Osteocyte (in vitro differentiated cells): Measurements from ENCODE around the gene TCERG1L. TPM values are rescaled to one million over a fixed set of nuclear protein-coding genes. Genes with fewer than 3 reads are reported as not detected.

Source experiments
- DNase-seq: peaks from one replicate; pipeline ENCODE4 v3.0.0; 2021; ENCODE audit warnings: mixed read lengths; ENCODE audit not compliant: unreplicated experiment; ENCODE audit errors: extremely low spot score
- H3K27ac Mint-ChIP-seq: one replicate; pipeline ENCODE4 v1.8.0; 2021; ENCODE audit warnings: mild to moderate bottlenecking, mixed read lengths; ENCODE audit not compliant: unreplicated experiment
- H3K27me3 Mint-ChIP-seq: one replicate; pipeline ENCODE4 v1.8.0; 2021; ENCODE audit warnings: mixed read lengths; ENCODE audit not compliant: unreplicated experiment
- H3K36me3 Mint-ChIP-seq: one replicate; pipeline ENCODE4 v1.8.0; 2021; ENCODE audit warnings: mixed read lengths; ENCODE audit not compliant: unreplicated experiment
- H3K4me1 Mint-ChIP-seq: one replicate; pipeline ENCODE4 v1.8.0; 2021; ENCODE audit warnings: mixed read lengths; ENCODE audit not compliant: unreplicated experiment
- H3K4me3 Mint-ChIP-seq: one replicate; pipeline ENCODE4 v1.8.0; 2021; ENCODE audit warnings: mild to moderate bottlenecking, moderate library complexity, mixed read lengths; ENCODE audit not compliant: unreplicated experiment
- H3K9me3 Mint-ChIP-seq: one replicate; pipeline ENCODE4 v1.8.0; 2021; ENCODE audit warnings: mixed read lengths; ENCODE audit not compliant: unreplicated experiment
- total RNA-seq: library from RNA; stranded (reverse); gene quantifications from 2 replicates; pipeline ENCODE4 v1.2.1, GENCODE V29; 2021
- TF ChIP-seq, protein P1 (sequence below): fragments of 200-600 bp; sonication (generic); IDR thresholded peaks from 2 replicates; pipeline ENCODE4 v1.5.0; 2021; ENCODE audit warnings: antibody characterized with exemption, mild to moderate bottlenecking, moderate library complexity

TCERG1L gene
- total RNA-seq, 1 donor from 2014 or later = not detected

DNA sequence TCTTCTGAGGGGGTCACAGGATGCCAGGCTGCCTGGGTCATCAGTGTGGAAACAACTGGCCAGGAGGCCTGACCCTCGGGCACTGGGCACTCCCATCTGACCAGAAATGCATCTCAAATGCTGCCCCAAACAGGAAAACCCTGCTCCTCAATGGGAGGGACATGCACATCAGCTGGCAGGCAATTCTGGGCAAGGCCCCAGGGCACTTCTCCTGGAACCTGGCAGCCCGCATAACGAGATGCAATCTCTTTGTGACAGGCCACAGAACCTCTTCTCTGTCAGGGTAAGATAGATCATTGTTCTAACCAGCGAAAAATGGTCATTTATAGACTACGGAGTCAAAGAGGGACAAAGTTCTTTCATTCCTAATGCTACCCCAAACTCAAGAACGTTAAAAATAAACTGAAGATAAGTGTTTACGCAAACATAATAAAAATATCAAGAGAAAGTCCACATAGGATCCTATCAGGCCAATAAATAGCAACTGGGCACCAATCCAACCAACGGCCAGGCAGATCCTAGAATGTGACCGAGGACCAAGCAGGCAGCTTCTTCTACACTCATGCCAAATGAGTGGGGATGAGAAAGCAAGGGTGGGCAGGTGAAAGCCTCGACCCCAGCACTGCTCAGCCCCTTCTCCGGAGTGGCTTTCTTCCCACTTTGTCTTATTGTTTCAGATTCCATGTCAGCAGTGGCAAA is 212.3 kb downstream of the TCERG1L start:
- H3K36me3 Mint-ChIP-seq = no peaks in the 10 kb centered on the region
- DNase-seq = no peak
- TF ChIP-seq, protein P1, sequence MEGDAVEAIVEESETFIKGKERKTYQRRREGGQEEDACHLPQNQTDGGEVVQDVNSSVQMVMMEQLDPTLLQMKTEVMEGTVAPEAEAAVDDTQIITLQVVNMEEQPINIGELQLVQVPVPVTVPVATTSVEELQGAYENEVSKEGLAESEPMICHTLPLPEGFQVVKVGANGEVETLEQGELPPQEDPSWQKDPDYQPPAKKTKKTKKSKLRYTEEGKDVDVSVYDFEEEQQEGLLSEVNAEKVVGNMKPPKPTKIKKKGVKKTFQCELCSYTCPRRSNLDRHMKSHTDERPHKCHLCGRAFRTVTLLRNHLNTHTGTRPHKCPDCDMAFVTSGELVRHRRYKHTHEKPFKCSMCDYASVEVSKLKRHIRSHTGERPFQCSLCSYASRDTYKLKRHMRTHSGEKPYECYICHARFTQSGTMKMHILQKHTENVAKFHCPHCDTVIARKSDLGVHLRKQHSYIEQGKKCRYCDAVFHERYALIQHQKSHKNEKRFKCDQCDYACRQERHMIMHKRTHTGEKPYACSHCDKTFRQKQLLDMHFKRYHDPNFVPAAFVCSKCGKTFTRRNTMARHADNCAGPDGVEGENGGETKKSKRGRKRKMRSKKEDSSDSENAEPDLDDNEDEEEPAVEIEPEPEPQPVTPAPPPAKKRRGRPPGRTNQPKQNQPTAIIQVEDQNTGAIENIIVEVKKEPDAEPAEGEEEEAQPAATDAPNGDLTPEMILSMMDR = no peak
- H3K27me3 Mint-ChIP-seq = no peaks in the 10 kb centered on the region
- H3K27ac Mint-ChIP-seq = no peak overlapping the region
- peaks cover 22% of the 10 kb centered on the region for H3K9me3 Mint-ChIP-seq
- no peak overlapping the region for H3K4me3 Mint-ChIP-seq
- H3K4me1 Mint-ChIP-seq = no peaks in the 10 kb centered on the region

DNA sequence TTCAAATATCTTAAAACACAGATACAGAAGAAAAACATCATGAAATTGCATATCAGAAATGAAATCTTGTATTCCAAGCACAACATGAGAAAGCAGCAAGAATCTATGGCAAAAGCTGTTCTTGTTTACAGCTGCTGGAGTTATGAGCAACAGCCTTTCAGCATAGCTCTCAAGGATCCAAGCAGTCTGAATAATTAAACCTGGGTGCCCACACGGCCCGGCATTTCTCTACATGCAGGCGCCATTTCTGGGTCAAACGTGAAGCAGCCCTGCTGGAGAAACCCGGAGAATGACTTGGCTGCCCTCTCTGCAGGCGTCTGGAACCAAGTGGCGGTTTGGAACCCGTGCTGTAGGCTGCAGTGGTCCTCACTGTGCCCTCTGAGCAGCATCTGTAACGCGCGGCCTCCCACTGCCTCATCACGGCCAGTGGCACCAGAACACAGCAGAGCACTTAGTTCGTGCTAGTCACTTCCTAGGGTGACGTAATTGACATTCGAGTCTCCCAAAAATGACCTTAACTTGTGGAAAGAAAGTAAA is 213.0 kb downstream of the TCERG1L start:
- Mint-ChIP-seq H3K27ac (no peak overlapping the region), H3K4me1 (no peaks in the 10 kb centered on the region), H3K4me3 (no peak overlapping the region)

DNA sequence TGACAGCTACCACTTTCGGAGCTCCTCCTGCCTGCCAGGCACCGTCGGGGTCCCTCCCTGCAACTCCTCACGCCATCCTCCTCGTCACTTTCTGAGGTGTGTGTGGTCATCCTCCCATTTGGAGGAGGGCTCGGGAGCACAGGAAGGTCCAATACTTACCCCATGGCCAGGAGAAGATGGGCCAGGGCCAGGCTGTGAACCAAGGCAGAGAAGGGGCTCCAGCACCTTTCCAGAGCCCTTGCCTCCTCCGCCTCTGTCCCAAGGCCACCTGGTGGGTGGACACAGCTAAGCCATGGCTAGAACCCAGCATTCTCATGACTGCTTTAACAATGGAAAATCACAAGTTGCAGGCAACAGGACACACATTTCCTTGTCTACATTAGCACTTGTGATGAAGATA is 215.5 kb downstream of the TCERG1L start:
- Mint-ChIP-seq H3K9me3 (peaks cover 25% of the 10 kb centered on the region), H3K27ac (no peak overlapping the region), H3K36me3 (no peaks in the 10 kb centered on the region), H3K4me3 (no peak overlapping the region), H3K4me1 (no peaks in the 10 kb centered on the region), H3K27me3 (no peaks in the 10 kb centered on the region)
- TF ChIP-seq, protein P1 = no peak
- no peak for DNase-seq

More for the DNA sequence above, 213.0 kb downstream of the TCERG1L start:
- Mint-ChIP-seq H3K9me3 (peaks cover 18% of the 10 kb centered on the region), H3K27me3 (no peaks in the 10 kb centered on the region), H3K36me3 (no peaks in the 10 kb centered on the region)
- DNase-seq = no peak
- TF ChIP-seq, protein P1 = no peak

DNA sequence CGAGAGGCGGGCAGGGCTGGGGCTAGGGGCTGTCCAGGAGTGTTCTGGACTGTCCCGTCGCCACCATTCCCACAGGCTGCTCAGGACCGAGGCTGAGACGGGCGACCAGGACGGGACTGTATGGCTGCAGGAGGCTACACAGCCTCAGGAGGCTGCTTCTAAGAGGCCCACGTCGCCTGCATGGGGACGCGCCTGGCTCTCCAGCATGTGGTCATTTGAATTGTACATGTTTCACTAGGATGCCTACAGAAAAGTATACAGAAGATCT is 216.3 kb downstream of the TCERG1L start:
- TF ChIP-seq, protein P1 = no peak
- DNase-seq = no peak
- peaks cover 28% of the 10 kb centered on the region for H3K9me3 Mint-ChIP-seq
- H3K27ac Mint-ChIP-seq = no peak overlapping the region
- no peaks in the 10 kb centered on the region for H3K4me1 Mint-ChIP-seq
- H3K27me3 Mint-ChIP-seq = no peaks in the 10 kb centered on the region
- no peak overlapping the region for H3K4me3 Mint-ChIP-seq
- no peaks in the 10 kb centered on the region for H3K36me3 Mint-ChIP-seq

DNA sequence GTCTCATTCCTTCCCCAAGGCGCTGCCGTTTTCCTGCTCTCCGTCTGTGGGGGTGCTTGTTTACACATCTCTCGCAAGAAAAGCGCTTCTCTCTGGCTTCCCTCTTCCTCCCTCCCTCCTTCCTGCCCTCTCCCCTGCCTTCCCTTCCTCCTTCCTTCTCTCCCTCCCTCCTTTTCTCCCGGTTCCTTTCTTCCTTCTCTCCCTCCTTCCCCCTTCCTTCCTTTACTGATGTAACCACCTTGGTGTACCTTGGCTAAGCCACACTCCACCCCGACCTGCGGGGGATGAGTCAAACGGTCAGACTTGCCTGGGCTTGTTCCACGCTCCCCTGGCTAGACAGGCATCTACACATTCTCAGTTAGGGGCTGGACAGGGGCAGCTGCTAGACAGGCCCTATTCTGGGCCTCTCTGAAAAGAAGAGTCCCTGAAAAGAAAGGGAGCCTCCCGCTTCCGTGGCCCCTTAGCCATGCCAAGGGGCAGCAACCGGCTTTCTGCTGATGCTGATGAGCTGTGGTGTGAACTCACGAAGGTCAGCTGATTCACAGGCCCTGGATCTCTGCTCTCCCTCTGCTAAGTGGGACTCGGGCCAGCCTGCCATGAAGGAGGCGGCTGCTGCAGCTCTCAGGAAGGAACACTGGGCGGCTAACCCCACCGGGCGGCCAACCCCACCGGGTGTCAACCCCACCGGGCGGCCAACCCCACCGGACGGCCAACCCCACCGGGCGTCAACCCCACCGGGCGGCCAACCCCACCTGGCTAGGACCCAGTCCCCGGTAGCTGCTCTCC is 216.8 kb downstream of the TCERG1L start:
- H3K27me3 Mint-ChIP-seq = no peaks in the 10 kb centered on the region
- H3K4me1 Mint-ChIP-seq = no peaks in the 10 kb centered on the region
- peaks cover 29% of the 10 kb centered on the region for H3K9me3 Mint-ChIP-seq
- H3K4me3 Mint-ChIP-seq = no peak overlapping the region
- TF ChIP-seq, protein P1 = no peak
- no peak overlapping the region for H3K27ac Mint-ChIP-seq
- H3K36me3 Mint-ChIP-seq = no peaks in the 10 kb centered on the region
- DNase-seq = no peak
